AG10803 (cell line): ENCODE measurements around the gene SELPLG.

Experiments
- DNase-seq: peaks from one replicate; pipeline ENCODE4 v3.0.0; 2010; ENCODE audit warnings: low read depth
- H3K4me3 ChIP-seq: 2 replicates; pipeline ENCODE4 v1.5.1; 2011; ENCODE audit warnings: mild to moderate bottlenecking, low read length, control low read depth
- CTCF ChIP-seq: conservative IDR thresholded peaks from 2 replicates; pipeline ENCODE4 v1.5.1; 2011; ENCODE audit warnings: mild to moderate bottlenecking, low read length, control low read depth, inconsistent platforms

Gene SELPLG

GRCh38 chr12:108641446-108642268 is 8.0 kb upstream of the SELPLG start:
- no peak for DNase-seq
- TF ChIP-seq CTCF = no peak
- H3K4me3 ChIP-seq = no peak overlapping the region

GRCh38 chr12:108640802-108641445 is 7.2 kb upstream of the SELPLG start:
- TF ChIP-seq CTCF = no peak
- DNase-seq = peak; percentile 44
- no peak overlapping the region for H3K4me3 ChIP-seq

DNA sequence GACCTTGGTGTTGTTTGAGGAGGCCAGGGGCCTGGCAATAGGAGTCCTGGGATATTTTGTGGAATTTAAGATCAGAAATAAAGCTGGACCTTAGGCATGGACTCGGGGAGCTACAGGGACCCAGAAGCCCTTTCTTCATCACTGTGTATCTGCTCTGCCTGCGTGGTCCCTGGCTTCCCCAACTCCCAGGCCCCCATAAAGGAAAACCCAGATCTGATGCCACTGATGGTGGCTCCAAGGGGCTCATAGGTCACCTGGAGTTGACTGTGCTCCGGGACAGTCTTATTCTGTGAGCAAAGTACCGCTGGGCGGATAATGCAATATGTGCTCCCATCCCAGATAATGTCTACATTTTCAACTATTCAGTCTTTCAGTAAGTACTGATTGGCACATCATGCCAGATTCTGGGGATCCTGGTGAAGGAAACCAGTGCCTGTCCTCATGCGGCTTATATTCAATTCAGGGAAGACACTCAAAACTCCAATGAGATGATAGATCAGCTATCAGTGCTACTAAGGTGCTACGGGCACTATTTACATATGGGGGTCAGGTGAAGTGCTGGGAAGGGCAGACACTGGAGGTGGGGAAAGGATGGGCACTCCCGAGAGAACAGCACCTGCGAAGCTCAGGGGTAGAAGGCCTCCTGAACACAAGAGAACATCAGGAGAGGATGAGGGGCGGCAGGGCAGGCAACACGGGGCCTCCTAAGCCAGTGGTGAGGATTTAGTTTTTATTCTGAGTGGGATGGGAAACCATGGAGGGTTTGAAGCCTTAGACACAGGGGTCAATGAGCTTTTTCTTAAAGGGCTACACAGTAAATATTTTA is 5.5 kb upstream of the SELPLG start:
- H3K4me3 ChIP-seq = no peak overlapping the region
- no peak for TF ChIP-seq CTCF

GRCh38 chr12:108638141-108638827 is 4.6 kb upstream of the SELPLG start:
- TF ChIP-seq CTCF = no peak
- H3K4me3 ChIP-seq = no peak overlapping the region
- no peak for DNase-seq

More for the DNA sequence above, 5.5 kb upstream of the SELPLG start:
- DNase-seq = no peak

- no peak for DNase-seq
- no peak for TF ChIP-seq CTCF
- no peak overlapping the region for H3K4me3 ChIP-seq
Measured at GRCh38 chr12:108637222-108637971, 3.7 kb upstream of the SELPLG start.
